GM19467 (cell line): ENCODE measurements around the gene NEK5.
"Not testable (repeated sequence)": the region's sequence is repeated elsewhere in the genome, so short reads cannot be mapped to it uniquely, and the experiment has no call there.

Experiments
- ATAC-seq: cut with Tn5 transposase; IDR thresholded peaks from one replicate; pipeline ENCODE4 v1.9.1; 2021; ENCODE audit warnings: mild to moderate bottlenecking, moderate library complexity; ENCODE audit not compliant: unreplicated experiment

The NEK5 gene

GRCh38 chr13:52070929-52071523, 57.8 kb downstream of the NEK5 start:
- ATAC-seq, result no peak

DNA sequence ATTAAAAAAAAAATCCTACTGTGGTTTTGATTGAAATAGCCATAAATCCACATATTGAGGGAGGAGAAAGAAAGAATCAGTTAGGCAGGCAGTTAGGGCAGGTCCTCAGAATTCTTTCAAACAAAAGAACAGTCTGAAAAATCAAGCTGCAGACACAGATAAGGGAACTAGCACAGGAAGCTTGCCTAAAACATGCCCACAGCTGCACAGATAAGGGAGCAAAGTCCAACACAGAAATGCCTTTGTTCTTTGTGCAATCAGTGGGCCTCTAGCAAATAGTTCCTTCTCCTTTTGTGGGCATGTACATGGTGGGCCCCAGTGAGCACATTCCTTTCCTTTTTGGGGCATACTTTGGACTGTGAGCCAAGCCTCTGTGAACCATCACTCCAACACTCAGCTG, 61.6 kb downstream of the NEK5 start:
- ATAC-seq, result no peak

- ATAC-seq, result no peak
These were observed 67.3 kb downstream of the NEK5 start for GRCh38 chr13:52061587-52061986.

DNA sequence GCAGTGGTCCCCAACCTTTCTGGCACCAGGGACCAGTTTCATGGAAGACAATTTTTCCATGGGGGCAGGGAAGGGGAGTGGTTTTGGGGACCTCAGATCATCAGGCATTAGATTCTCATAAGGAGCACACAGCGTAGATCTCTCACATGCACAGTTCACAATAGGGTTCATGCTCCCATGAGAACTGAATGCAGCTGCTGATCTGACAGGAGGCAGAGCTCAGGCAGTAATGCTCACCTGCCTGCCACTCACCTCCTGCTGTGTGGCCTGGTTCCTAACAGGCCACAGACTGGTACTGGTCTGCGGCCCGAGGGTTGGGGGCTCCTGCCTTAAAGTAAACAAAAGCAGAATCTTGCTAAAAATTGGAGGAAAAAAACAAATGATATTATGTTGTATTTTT, 67.8 kb downstream of the NEK5 start:
- ATAC-seq, result not testable (repeated sequence)

- ATAC-seq, result no peak
These were observed 75.4 kb downstream of the NEK5 start for GRCh38 chr13:52053460-52053859.

- no peak for ATAC-seq
These were observed 77.5 kb downstream of the NEK5 start for GRCh38 chr13:52051400-52051799.

DNA sequence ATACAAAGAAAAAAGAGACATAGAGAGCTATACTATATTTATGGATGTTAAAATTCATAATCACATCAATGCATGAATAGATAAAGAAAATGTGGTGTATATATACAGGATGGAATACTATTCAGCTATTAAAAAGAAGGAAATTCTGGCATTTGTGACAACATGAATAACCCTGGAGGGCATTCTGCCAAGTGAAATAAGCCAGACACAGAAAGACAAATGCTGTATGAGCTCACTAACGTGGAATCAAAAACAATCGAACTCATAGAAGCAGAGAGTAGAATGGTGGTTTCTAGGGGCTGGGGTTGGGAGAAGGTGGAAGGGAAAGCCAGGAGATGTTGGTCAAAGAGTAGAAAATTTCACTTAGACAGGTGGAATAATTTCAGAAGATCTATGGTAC, 80.4 kb downstream of the NEK5 start:
- no peak for ATAC-seq

DNA sequence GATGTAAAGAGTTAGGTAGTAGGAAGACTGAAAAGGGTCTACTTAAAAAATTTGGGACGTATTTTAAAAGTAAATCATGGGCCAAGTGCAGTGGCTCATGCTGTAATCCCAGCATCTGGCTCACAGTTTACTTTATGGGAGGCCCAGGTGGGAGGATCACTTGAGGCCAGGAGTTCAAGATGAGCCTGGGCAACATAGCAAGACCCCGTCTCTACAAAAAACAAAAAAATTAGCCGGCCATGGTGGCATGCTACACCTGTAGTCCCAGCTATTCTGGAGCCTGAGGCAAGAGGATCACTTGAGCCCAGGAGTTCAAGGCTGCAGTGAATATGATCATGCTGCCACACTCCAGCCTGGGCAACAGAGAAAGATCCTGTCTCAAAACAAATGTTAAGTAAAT, 81.4 kb downstream of the NEK5 start:
- ATAC-seq, result no peak

DNA sequence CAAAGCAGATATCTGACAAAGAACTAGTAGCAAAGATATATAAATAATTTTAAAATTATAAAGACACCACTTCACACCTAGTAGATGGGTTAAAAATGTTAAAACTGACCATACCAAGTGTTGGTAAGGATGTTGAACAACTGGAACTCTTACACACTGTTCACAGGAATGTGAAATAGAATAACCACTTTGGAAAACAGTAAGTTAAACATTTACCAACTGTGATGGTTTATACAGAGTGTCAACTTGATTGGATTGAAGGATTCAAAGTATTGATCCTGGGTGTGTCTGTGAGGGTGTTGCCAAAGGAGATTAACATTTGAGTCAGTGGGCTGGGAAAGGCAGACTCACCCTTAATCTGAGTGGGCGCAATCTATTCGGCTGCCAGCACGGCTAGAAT, 85.2 kb downstream of the NEK5 start:
- ATAC-seq, result no peak

DNA sequence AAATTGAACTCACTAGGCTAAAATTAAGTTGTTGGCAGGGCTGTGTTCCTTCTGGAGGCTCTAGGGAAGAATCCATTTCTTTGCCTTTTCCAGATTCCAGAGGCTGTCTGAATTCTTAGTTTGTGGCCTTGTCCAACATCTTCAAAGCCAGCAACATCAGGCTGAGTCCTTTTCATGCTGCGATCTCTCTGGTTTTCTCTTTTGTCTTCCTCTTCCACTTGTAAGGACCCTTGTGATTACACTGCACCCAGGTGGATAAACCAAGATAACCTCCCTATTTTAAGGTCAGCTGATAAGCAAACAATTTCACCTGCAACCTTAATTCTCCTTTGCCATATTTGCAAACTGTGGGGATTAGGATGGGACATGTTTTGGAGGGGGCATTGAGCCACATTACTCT, 92.8 kb downstream of the NEK5 start:
- ATAC-seq, result no peak

DNA sequence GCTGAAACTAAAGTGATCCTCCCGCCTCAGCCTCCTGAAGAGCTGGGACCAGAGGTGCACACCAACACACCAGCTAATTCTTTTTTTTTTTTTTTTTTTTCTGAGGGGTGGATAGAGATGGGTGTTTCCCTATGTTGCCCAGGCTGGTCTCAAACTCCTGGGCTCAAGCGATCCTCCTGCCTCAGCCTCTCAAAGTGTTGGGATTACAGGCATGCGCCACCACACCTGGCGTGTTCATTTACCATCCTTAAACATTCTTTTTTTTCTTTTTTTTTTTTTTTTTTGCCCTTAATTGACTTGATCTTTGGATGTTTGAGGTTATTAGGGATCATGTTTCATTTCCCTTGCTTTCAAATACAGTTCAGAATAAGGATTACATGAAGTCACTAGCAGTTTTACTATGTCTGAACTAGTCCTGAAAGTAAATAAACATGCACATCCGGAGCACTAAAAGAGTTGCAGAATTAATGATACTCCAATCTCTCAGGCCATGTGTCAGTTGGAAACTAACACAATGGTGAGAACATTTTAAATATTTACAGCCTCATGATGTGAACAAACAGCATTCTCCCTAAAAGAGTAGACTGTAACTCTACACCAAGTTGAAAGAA, 94.2 kb downstream of the NEK5 start:
- ATAC-seq, result no peak

GRCh38 chr13:52033039-52033438, 95.8 kb downstream of the NEK5 start:
- ATAC-seq, result no peak

GRCh38 chr13:52030401-52030800, 98.5 kb downstream of the NEK5 start:
- ATAC-seq, result not testable (repeated sequence)

DNA sequence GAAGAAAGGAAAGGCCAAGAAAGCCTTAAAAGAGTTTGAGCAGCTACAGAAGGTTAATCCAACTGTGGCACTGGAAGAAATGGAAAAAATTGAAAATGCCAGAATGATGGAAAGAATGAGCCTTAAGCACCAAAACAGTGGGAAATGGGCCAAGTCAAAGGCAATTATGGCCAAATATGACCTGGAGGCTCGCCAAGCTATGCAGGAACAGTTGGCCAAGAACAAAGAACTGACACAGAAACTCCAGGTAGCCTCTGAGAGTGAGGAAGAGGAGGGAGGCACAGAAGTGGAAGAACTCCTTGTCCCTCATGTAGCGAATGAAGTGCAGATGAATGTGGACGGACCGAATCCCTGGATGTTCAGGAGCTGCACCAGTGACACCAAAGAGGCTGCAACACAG, 99.3 kb downstream of the NEK5 start:
- ATAC-seq, result no peak

DNA sequence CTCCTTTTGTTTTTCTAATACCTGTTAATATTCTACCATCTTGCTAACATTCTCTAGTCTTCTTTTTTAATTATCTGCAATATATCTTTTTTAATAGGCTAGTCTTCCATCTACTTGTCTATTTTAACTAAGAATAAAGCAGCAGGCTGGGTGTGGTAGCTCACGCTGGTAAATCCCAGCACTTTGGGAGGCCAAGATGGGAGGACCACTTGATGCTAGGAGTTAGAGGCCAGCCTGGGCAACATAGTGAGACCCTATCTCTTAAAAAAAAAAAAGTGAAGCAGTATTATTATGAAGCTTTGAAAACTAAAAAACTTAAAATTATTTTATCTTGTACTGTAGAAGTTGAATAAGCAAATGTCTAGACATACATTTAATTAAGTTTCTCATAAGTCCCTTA, 101.0 kb downstream of the NEK5 start:
- no peak for ATAC-seq

DNA sequence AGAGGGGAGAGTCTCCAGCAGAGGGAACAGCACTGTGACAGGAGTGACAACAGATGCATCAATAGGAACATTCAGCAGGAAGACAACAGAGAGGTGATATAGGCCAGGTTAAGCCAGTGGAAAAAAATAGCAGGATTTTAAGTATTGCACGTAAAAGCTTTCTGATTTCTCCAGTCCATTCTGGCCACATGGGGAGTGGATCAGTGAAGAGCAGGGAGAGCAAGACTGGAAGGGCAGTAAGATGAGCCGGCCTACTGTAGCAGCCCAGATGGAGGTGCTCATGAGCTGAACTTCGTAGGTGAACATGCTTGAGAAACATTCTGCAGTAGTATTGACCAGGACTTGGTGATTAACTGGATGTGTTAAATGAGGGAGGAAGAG, 102.6 kb downstream of the NEK5 start:
- no peak for ATAC-seq

- no peak for ATAC-seq
These were observed 103.2 kb downstream of the NEK5 start for GRCh38 chr13:52025475-52026245.

DNA sequence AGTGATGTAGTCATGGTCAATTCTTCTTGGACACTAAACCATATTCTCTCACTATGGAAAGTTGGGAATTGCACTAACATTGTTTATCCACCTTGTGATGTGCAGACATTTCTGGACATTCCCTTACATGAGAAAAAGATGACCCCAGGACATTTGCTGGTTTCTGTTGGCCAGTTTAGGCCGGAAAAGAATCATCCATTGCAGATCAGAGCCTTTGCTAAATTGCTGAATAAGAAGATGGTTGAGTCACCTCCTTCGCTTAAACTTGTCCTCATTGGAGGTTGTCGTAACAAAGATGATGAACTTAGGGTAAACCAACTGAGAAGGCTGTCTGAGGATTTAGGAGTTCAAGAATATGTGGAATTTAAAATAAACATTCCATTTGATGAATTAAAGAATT, 104.4 kb downstream of the NEK5 start, which contains the start of gene UTP14C:
UTP14C (plus strand) TSS at position 211 of the 400 bp plus-strand sequence. CDS start 4,114 bp downstream, outside the sequence.
- no peak for ATAC-seq

DNA sequence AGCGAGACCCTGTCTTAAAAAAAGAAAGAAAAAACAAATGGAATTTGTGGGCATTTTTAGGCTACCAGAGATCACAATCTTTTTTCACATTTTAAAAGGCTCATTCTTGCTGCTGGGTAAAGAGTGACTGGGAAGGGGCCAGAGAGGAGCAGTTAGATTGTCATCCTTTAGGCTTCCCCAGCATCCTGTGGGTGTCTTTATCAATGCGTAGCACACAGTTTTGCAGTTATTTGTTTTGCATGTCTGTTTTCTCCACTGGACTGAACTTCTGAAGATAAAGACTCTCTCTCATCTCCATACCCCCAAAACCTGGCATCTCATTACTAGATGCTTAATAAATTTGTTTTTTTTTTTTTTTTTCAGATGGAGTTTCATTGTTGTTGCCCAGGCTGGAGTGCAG, 106.5 kb downstream of the NEK5 start:
- no peak for ATAC-seq

GRCh38 chr13:52020191-52020590, 108.7 kb downstream of the NEK5 start:
- ATAC-seq, result no peak

- no peak for ATAC-seq
These were observed 112.6 kb downstream of the NEK5 start for GRCh38 chr13:52016296-52016695.

DNA sequence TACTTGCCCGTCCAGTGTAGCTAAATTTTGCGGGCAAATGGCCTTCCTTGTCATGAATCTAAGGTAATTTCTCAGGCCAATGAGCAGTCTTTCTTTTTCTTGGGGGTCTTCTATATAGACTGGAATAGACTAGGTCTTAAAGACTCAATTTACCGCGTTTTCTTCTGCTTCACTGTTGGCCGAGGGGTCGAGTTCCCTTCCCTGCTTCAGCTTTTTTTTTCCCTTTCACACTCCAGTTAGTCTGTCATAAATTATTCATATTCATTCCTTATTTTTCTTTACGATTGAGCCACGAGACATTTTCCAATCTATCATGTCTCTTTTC, 116.4 kb downstream of the NEK5 start:
- no peak for ATAC-seq
